ENCODE results near the gene FHL3. TPM values are rescaled to one million over a fixed set of nuclear protein-coding genes. Genes with fewer than 3 reads are reported as not detected.

The FHL3 gene
- total RNA-seq, 1 donor from 2014 or later: 17.6 TPM

GRCh38 chr1:38045401-38046332, 40.4 kb upstream of the FHL3 start:
- Mint-ChIP-seq H3K4me1 (ENCODE audit: low read depth) (peaks cover 1% of the 10 kb centered on the region), H3K4me3 (ENCODE audit: low read depth) (peak overlapping the region; percentile 21), H3K9me3 (ENCODE audit: low read depth) (no peaks in the 10 kb centered on the region), H3K27me3 (peaks cover 78% of the 10 kb centered on the region), H3K36me3 (ENCODE audit: insufficient read depth) (no peaks in the 10 kb centered on the region), H3K27ac (no peak overlapping the region)
- no peak for DNase-seq (ENCODE audit: low spot score, unreplicated experiment)
- TF ChIP-seq CTCF (IDR thresholded peaks at IDR 0.05; ENCODE audit: unreplicated experiment): no peak

DNA sequence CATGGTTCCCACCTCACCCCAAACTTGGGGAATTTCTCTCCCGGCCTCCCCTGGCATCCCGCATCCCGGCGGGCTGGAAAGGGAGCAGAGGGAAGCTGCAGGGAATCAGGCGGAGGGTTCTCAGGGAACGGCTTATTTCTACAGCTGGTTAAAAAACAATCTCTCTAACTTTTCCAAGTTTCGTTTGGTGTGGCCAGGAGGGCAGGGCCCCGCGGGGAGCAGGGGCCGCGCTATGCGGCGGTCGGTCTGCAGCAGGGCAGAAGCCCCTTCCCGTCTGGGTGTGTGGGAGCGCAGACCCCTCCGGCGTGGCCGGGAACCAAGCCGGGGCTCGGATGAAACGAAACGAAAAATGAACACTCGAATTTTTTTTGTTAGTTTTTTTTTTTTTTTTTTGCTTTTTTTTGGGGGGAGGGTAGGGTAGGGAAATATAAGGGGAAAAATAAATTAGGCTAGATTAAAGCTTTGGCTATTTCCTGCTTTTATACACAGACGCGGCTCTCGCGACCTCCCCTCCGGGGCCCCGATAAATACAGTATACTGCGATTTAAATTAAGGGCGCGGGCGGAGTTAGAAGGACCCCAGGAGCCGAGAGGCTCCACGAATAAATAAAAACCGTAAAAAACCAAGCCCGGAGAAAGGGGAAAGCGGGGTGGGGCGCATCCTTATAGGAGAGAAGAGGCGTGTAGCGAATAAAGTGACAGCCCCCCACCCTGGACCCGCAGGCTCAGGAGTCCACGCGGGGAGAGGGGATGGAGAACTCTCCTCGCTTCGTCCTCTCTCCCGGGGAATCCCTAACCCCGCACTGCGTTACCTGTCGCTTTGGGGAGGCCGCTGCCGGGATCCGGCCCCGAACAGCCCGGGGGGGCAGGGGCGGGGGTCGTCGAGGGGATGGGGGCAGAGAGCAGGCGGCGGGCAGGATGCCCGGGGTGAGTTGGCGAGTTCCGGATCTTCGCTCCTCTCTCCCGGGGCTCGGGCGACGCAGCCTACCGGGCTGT, 39.2 kb upstream of the FHL3 start:
- H3K4me1 Mint-ChIP-seq (ENCODE audit: low read depth): peaks cover 1% of the 10 kb centered on the region
- H3K36me3 Mint-ChIP-seq (ENCODE audit: insufficient read depth): no peaks in the 10 kb centered on the region
- DNase-seq (ENCODE audit: low spot score, unreplicated experiment): no peak
- no peak for TF ChIP-seq CTCF (IDR thresholded peaks at IDR 0.05; ENCODE audit: unreplicated experiment)
- H3K9me3 Mint-ChIP-seq (ENCODE audit: low read depth): no peaks in the 10 kb centered on the region
- peaks cover 76% of the 10 kb centered on the region for H3K27me3 Mint-ChIP-seq
- peak overlapping the region; percentile 53 for H3K4me3 Mint-ChIP-seq (ENCODE audit: low read depth)
- no peak overlapping the region for H3K27ac Mint-ChIP-seq

DNA sequence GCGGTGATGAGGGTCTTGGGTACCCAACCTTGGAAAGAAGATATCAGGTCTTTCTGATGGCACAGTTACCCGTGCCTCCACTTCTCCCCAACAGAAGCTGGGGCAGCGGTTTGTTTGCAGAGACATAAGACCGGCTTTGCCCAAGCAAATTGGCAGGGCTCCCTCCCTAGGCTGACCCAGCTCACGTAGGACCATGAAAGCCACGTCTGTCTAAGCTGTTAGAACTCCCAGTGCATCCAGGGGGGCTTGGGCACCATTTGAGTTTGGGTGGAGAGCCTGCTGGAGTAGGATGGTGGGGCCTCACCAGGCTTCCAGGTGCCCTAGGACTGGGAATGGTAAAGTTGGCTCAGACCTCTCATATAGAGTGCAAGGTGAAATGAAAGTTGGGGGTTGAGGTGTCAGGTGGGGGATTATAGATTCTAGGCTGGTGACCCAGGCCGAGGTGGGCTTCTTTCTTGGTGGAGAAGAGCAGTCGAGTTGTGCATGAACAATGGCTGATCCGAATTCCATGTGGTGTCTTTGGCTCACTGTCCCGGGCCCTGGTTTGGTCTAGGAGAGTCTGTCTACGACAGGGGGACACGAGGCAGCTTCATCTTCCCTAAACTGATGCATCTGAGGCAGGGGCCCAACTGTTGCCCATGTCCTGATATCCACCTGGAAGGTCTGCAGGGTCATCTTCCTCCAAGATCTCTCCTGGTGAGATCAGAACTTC, 37.9 kb upstream of the FHL3 start:
- no peaks in the 10 kb centered on the region for H3K9me3 Mint-ChIP-seq (ENCODE audit: low read depth)
- peaks cover 70% of the 10 kb centered on the region for H3K27me3 Mint-ChIP-seq
- TF ChIP-seq CTCF (IDR thresholded peaks at IDR 0.05; ENCODE audit: unreplicated experiment): no peak
- H3K4me3 Mint-ChIP-seq (ENCODE audit: low read depth): no peak overlapping the region
- H3K27ac Mint-ChIP-seq: peak overlapping the region; percentile 41
- H3K4me1 Mint-ChIP-seq (ENCODE audit: low read depth): peaks cover 1% of the 10 kb centered on the region
- DNase-seq (ENCODE audit: low spot score, unreplicated experiment): no peak
- H3K36me3 Mint-ChIP-seq (ENCODE audit: insufficient read depth): no peaks in the 10 kb centered on the region

DNA sequence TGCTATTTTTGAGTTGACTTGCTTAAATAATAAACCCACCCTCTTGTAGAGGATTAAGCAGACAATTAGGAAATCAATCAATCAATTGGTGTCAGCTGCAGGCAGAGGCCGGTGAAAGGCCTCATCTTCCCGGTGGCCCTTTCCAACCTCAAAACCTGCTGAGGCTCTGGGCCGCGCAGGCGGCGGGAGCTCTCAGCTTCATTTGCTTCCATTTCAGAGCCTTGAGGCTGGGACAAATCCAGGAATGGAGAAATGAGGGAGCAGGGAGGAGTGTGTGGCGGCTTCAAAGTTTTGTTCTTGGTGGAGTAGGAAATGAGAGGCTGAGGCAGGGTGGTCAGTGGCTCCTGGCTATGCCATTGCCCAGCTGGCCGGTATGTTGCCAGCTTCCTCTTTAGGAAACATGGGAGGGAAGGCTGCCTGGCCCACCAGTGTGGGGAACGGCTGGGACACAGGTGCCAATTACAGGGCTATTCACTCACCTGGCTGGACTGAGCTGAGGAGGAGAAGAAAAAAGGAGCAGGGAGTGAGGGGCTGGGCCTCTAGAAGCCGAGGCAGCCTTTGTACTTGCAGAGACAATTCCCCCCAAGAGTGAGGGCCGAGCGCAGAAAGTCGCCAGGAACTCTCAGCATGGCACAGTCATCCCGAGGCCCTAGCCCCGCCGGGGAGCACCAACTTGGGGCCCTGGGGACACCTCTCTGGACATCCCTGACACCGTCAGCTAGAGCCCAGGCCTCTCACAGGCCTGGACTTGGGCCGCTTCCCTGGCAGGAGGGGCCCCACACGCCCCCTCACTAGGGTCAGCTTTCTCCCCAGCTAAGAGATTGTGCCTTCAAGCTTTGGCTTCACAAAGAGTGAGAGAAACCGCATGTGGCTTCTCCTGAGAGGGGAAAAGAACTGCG, 36.9 kb upstream of the FHL3 start:
- Mint-ChIP-seq H3K36me3 (ENCODE audit: insufficient read depth) (no peaks in the 10 kb centered on the region), H3K27me3 (peaks cover 60% of the 10 kb centered on the region), H3K4me1 (ENCODE audit: low read depth) (no peaks in the 10 kb centered on the region), H3K4me3 (ENCODE audit: low read depth) (no peak overlapping the region), H3K9me3 (ENCODE audit: low read depth) (no peaks in the 10 kb centered on the region), H3K27ac (no peak overlapping the region)
- DNase-seq (ENCODE audit: low spot score, unreplicated experiment): no peak
- TF ChIP-seq CTCF (IDR thresholded peaks at IDR 0.05; ENCODE audit: unreplicated experiment): no peak

Measured in progenitor cell of endocrine pancreas (in vitro differentiated cells).